Measurements from ENCODE around the gene ZFP36L1. TPM values are rescaled to one million over a fixed set of nuclear protein-coding genes. Genes with fewer than 3 reads are reported as not detected.
A peak's percentile ranks its signal among the peaks of the same experiment; 100 is the strongest.

ZFP36L1 gene
- total RNA-seq, 1 donor = 46.7 TPM

DNA sequence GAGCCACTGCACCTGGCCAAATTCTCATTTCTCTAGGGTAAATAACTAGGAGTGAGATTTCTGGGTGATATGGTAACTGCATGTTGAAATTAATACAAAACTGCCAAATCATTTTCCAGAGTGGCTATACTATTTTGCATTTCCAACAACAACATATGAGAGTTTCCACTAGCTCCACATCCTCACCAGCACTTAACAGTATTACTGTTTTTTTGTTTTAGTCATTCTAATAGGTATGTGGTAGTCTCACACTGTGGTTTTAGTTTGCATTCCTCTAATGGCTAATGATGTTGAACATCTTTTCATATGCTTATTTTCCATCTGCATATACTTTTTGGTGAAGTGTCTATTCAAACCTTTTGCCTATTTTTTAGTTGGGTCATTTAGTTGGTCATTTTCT lies 5.8 kb upstream of the ZFP36L1 start:
- H3K4me3 ChIP-seq (ENCODE audit: insufficient read depth, low read length) = no peak overlapping the region
- no peak overlapping the region for H3K4me2 ChIP-seq (ENCODE audit: insufficient read depth, low read length)

DNA sequence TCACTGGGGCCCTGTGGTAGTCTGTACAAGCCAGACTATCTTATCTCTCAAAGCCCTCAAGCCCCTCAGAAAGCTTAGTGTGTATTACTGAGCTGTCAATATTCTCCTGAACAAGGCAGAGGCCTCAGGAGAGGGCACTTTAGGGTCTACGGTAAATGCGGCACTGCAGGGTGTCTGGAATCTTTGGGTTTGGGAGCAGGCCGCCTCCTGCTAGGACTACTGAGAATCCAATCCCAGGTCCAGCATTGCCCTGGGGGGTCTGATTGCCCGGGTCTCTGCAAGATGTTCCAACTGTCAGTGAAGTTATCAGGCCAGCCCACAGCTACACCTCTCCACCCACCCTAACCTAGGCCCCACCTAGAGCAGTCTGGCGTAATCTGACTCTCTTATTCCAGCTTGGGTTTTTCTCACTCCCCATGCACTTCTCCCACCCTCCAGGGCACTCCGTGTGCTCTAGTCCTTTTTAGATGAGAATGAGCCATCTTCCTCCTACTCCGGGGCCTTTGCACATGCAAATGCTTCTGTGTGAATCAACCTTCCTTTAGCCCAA lies 4.3 kb upstream of the ZFP36L1 start:
- peaks cover 12% of the 10 kb centered on the region for H3K79me2 ChIP-seq (ENCODE audit: insufficient read depth, low read length)
- H3K4me2 ChIP-seq (ENCODE audit: insufficient read depth, low read length) = no peak overlapping the region
- H3K4me1 ChIP-seq (ENCODE audit: insufficient read depth, low read length) = peaks cover 27% of the 10 kb centered on the region
- H2AFZ ChIP-seq (ENCODE audit: low read length) = no peak overlapping the region
- H3K27ac ChIP-seq (ENCODE audit: low read depth, low read length) = peak overlapping the region; percentile 100
- DNase-seq (ENCODE audit: insufficient read length, low spot score, missing footprints) = peak; percentile 49
- no peaks in the 10 kb centered on the region for H3K36me3 ChIP-seq (ENCODE audit: insufficient read depth, low read length)
- H4K20me1 ChIP-seq (ENCODE audit: insufficient read depth, low read length) = peaks cover 4% of the 10 kb centered on the region
- no peaks in the 10 kb centered on the region for H3K27me3 ChIP-seq (ENCODE audit: insufficient read depth, low read length)
- TF ChIP-seq, protein P1, sequence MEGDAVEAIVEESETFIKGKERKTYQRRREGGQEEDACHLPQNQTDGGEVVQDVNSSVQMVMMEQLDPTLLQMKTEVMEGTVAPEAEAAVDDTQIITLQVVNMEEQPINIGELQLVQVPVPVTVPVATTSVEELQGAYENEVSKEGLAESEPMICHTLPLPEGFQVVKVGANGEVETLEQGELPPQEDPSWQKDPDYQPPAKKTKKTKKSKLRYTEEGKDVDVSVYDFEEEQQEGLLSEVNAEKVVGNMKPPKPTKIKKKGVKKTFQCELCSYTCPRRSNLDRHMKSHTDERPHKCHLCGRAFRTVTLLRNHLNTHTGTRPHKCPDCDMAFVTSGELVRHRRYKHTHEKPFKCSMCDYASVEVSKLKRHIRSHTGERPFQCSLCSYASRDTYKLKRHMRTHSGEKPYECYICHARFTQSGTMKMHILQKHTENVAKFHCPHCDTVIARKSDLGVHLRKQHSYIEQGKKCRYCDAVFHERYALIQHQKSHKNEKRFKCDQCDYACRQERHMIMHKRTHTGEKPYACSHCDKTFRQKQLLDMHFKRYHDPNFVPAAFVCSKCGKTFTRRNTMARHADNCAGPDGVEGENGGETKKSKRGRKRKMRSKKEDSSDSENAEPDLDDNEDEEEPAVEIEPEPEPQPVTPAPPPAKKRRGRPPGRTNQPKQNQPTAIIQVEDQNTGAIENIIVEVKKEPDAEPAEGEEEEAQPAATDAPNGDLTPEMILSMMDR (IDR thresholded peaks at IDR 0.05; ENCODE audit: extremely low read depth, low read depth, low read length) = no peak
- no peak overlapping the region for H3K4me3 ChIP-seq (ENCODE audit: insufficient read depth, low read length)
- H3K9me3 ChIP-seq (ENCODE audit: low read depth, low read length) = no peaks in the 10 kb centered on the region

More for the DNA sequence above, 5.8 kb upstream of the ZFP36L1 start:
- Histone ChIP-seq H3K27me3 (ENCODE audit: insufficient read depth, low read length) (no peaks in the 10 kb centered on the region), H4K20me1 (ENCODE audit: insufficient read depth, low read length) (no peaks in the 10 kb centered on the region), H3K36me3 (ENCODE audit: insufficient read depth, low read length) (no peaks in the 10 kb centered on the region), H2AFZ (ENCODE audit: low read length) (no peak overlapping the region), H3K9me3 (ENCODE audit: low read depth, low read length) (no peaks in the 10 kb centered on the region), H3K27ac (ENCODE audit: low read depth, low read length) (no peak overlapping the region), H3K79me2 (ENCODE audit: insufficient read depth, low read length) (peaks cover 4% of the 10 kb centered on the region), H3K4me1 (ENCODE audit: insufficient read depth, low read length) (peaks cover 27% of the 10 kb centered on the region)
- TF ChIP-seq, protein P1 (IDR thresholded peaks at IDR 0.05; ENCODE audit: extremely low read depth, low read depth, low read length) = no peak
- no peak for DNase-seq (ENCODE audit: insufficient read length, low spot score, missing footprints)

DNA sequence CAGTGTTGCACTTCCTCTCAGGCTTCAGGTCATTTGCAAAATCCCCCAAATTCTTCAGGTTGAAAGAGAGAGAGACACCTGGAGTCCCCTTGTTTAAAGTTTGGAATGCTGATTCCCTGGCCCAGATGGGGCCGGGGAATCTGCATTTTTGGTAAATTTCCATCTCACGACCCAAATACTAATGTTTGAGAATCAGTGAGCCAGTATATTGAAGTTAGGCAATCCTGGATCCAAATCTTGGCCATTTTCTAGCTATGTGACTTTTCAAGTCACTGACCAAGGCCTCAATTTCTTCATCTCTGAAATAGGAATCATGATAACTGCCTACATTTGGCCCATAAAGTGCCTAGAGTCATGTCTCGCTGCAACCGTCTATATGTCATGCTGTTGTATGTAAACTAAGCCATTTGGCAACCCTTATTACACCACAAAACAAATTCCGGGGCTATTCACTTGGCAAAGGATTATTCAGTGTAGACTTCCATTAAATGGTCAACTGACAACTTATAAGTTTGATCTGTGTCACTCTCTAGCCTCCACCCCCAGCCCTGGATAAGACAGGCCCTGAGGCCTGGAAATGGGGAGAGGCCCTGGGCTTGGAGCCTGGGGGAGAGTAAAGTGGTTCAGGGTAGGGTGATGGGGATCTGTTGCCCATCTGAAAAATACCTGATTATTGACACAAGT lies 3.7 kb upstream of the ZFP36L1 start:
- DNase-seq (ENCODE audit: insufficient read length, low spot score, missing footprints) = peak; percentile 73
- no peaks in the 10 kb centered on the region for H3K36me3 ChIP-seq (ENCODE audit: insufficient read depth, low read length)
- H2AFZ ChIP-seq (ENCODE audit: low read length) = peak overlapping the region; percentile 80

More for the DNA sequence above, 3.7 kb upstream of the ZFP36L1 start:
- Histone ChIP-seq H3K4me1 (ENCODE audit: insufficient read depth, low read length) (peaks cover 27% of the 10 kb centered on the region), H3K27me3 (ENCODE audit: insufficient read depth, low read length) (no peaks in the 10 kb centered on the region), H4K20me1 (ENCODE audit: insufficient read depth, low read length) (peaks cover 10% of the 10 kb centered on the region), H3K9me3 (ENCODE audit: low read depth, low read length) (no peaks in the 10 kb centered on the region), H3K27ac (ENCODE audit: low read depth, low read length) (peak overlapping the region; percentile 100), H3K4me2 (ENCODE audit: insufficient read depth, low read length) (peak overlapping the region; percentile 99), H3K4me3 (ENCODE audit: insufficient read depth, low read length) (peak overlapping the region; percentile 87), H3K79me2 (ENCODE audit: insufficient read depth, low read length) (peaks cover 18% of the 10 kb centered on the region)
- TF ChIP-seq, protein P1 (IDR thresholded peaks at IDR 0.05; ENCODE audit: extremely low read depth, low read depth, low read length) = no peak

All from osteoblast (primary cell).